KMS-11 (cell line): ENCODE measurements around the gene SHC2.
"Not testable (repeated sequence)": the region's sequence is repeated elsewhere in the genome, so short reads cannot be mapped to it uniquely, and the experiment has no call there.

Experiments
- H2AFZ ChIP-seq: fragments of 200-600 bp; sonication (generic); 2 replicates; pipeline ENCODE4 v1.6.1; 2016; ENCODE audit warnings: antibody characterized with exemption, mixed run types, low read depth
- H3K27ac ChIP-seq: fragments of 200-600 bp; sonication (generic); 2 replicates; pipeline ENCODE4 v1.6.1; 2016; ENCODE audit warnings: mild to moderate bottlenecking, mixed run types
- H3K27me3 ChIP-seq: fragments of 200-600 bp; sonication (generic); 2 replicates; pipeline ENCODE4 v1.6.1; 2017; ENCODE audit warnings: mild to moderate bottlenecking, low read depth, mixed run types, moderate library complexity; ENCODE audit not compliant: insufficient read depth
- H3K36me3 ChIP-seq: fragments of 200-600 bp; sonication (generic); 2 replicates; pipeline ENCODE4 v1.6.1; 2017; ENCODE audit warnings: mild to moderate bottlenecking, mixed run types; ENCODE audit not compliant: insufficient read depth
- H3K4me1 ChIP-seq: fragments of 200-600 bp; sonication (generic); 2 replicates; pipeline ENCODE4 v1.6.1; 2016; ENCODE audit warnings: mild to moderate bottlenecking, low read depth, mixed run types; ENCODE audit not compliant: poor library complexity, severe bottlenecking
- H3K4me2 ChIP-seq: fragments of 200-600 bp; sonication (generic); 2 replicates; pipeline ENCODE4 v1.7.0; 2016; ENCODE audit warnings: mild to moderate bottlenecking, mixed run types
- H3K4me3 ChIP-seq: fragments of 200-600 bp; sonication (generic); IDR thresholded peaks from 2 replicates; pipeline ENCODE4 v1.6.1; 2017; ENCODE audit warnings: low read depth, low read length, mixed read lengths; ENCODE audit not compliant: insufficient read depth
- H3K79me2 ChIP-seq: fragments of 200-600 bp; sonication (generic); 2 replicates; pipeline ENCODE4 v1.6.1; 2016; ENCODE audit warnings: low read depth, mixed run types; ENCODE audit not compliant: insufficient read depth
- H3K9ac ChIP-seq: fragments of 200-600 bp; sonication (generic); 2 replicates; pipeline ENCODE4 v1.6.1; 2016; ENCODE audit warnings: mild to moderate bottlenecking, mixed run types
- H4K20me1 ChIP-seq: fragments of 200-600 bp; sonication (generic); 2 replicates; pipeline ENCODE4 v1.6.1; 2016; ENCODE audit warnings: mild to moderate bottlenecking, mixed run types; ENCODE audit not compliant: insufficient read depth
- TF ChIP-seq, protein P1 (sequence below): fragments of 200-600 bp; sonication (generic); conservative IDR thresholded peaks from 2 replicates; pipeline ENCODE4 v1.6.1; 2017; ENCODE audit warnings: low read depth, mild to moderate bottlenecking, antibody characterized with exemption, low read length, moderate library complexity, mixed read lengths

The SHC2 gene

DNA sequence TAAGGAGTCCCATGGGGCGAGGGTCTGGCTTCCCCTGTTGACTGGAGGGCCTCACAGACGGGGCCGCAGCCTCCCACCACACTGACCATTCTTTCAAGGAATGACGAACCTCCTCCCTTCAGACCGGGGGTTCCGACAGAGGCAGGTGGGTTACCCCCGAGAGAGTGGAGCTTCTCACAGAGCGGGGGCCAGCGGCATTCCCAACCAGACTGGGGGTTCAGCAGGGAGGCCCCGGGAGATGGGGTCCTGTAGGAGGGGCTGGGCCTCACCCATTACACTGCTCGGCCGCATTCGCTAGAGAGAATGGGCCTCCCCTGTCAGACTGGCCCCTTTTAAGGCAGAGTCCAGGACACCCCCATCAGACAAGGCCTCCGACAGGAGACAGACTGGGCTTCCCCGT, 36.3 kb downstream of the SHC2 start:
- H2AFZ ChIP-seq, result no peak overlapping the region
- no peaks in the 10 kb centered on the region for H3K79me2 ChIP-seq
- H3K4me1 ChIP-seq, result no peaks in the 10 kb centered on the region
- TF ChIP-seq, protein P1, sequence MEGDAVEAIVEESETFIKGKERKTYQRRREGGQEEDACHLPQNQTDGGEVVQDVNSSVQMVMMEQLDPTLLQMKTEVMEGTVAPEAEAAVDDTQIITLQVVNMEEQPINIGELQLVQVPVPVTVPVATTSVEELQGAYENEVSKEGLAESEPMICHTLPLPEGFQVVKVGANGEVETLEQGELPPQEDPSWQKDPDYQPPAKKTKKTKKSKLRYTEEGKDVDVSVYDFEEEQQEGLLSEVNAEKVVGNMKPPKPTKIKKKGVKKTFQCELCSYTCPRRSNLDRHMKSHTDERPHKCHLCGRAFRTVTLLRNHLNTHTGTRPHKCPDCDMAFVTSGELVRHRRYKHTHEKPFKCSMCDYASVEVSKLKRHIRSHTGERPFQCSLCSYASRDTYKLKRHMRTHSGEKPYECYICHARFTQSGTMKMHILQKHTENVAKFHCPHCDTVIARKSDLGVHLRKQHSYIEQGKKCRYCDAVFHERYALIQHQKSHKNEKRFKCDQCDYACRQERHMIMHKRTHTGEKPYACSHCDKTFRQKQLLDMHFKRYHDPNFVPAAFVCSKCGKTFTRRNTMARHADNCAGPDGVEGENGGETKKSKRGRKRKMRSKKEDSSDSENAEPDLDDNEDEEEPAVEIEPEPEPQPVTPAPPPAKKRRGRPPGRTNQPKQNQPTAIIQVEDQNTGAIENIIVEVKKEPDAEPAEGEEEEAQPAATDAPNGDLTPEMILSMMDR, result no peak
- H3K4me2 ChIP-seq, result no peak overlapping the region
- H3K9ac ChIP-seq, result no peak overlapping the region
- H3K27me3 ChIP-seq, result peaks cover 49% of the 10 kb centered on the region
- H4K20me1 ChIP-seq, result no peaks in the 10 kb centered on the region
- H3K27ac ChIP-seq, result no peak overlapping the region
- no peak overlapping the region for H3K4me3 ChIP-seq
- no peaks in the 10 kb centered on the region for H3K36me3 ChIP-seq

DNA sequence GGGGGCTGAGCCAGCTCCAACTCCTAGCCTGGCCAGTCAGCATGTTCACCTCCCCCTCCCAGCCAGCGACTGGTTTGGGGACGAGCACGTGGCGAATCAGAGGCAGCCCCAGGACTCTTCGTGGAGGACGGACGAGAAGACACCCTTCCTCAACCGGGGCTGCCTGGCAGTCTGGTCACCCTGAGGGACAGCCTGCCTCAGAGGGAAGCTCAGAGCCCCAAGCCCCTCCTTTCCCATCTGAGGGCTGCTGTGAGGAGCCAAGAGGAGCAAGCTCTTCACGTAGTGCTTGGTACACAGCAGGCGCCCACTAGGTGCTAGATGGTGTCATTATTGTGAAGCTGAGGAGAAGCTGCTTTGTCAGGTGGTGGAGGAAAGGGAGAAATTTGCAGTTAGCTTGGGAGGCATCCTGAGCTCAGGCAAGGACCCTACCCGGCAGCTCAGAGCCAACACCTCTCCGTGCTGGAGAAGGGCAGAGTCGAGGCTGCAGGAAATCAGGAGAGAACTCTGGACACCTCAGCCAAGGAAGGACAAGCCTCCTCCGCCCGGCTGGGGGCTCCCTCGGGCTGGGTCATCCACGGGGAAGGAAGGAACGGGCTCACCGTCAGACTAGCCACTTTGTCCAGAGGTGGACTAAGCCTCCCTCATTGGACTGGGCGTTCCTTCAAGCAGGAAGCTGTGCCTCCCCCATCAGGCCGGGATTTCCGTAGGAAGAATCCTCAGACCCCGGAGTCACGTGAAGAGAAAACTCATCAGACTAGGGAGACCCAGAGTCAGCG, 37.0 kb downstream of the SHC2 start:
- H3K79me2 ChIP-seq, result no peaks in the 10 kb centered on the region
- H3K27ac ChIP-seq, result no peak overlapping the region
- H4K20me1 ChIP-seq, result no peaks in the 10 kb centered on the region
- TF ChIP-seq, protein P1, result no peak
- H3K4me2 ChIP-seq, result no peak overlapping the region
- H3K9ac ChIP-seq, result no peak overlapping the region
- no peak overlapping the region for H2AFZ ChIP-seq
- no peaks in the 10 kb centered on the region for H3K4me1 ChIP-seq
- no peaks in the 10 kb centered on the region for H3K36me3 ChIP-seq
- H3K27me3 ChIP-seq, result peaks cover 55% of the 10 kb centered on the region
- no peak overlapping the region for H3K4me3 ChIP-seq

DNA sequence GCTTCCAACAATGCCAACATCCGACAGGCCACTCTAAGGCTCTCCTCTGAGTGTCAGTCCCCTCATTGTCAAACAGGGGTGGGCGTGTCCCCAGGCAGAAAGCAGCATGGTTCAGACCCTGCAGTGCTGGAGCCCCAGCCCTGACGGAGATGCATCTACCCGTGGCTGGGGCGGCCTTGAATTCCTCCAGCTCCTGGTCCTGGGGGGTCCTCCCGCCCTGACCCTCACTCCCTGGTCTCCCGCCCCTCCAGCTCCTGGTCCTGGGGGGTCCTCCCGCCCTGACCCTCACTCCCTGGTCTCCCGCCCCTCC, 38.0 kb downstream of the SHC2 start:
- peaks cover 64% of the 10 kb centered on the region for H3K27me3 ChIP-seq
- H3K4me2 ChIP-seq, result not testable (repeated sequence)

DNA sequence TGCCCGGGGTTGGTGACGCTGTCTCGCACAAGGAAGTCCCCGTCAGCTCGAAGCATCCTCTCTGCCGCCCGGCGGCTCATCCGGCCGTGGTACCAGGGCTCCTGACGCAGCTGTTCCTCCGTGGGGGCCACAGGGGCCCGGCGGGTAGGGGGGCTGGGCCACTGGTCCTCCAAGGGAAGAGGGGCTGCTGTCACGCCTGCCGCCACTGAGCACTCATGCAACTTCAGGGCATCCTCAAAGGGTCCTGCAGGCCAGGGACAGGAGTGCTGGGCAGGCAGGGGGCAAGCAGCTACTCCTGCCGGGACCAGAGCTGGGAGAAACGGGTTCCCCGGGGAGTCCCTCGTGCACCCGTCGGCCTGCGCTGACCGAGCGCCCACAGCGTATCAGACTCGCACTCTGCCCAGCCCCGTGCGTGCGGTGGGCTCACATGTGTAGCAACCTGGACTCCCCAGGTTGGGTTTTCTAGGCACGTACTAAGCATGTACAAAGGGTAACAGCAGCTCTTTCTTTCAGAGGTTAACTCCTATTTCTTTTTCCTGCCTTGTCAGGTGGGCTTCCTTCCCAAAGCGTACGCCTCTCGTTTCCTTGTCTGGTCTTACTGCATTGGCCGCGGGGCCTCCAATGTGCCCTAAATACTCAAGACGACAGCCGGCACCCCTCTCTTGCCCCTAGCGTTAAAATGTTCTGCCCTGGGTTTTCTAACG, 38.5 kb downstream of the SHC2 start:
- Histone ChIP-seq H3K4me3 (no peak overlapping the region), H3K4me1 (no peaks in the 10 kb centered on the region), H4K20me1 (no peaks in the 10 kb centered on the region), H3K36me3 (no peaks in the 10 kb centered on the region), H3K9ac (no peak overlapping the region), H3K4me2 (no peak overlapping the region), H3K27ac (no peak overlapping the region), H3K79me2 (no peaks in the 10 kb centered on the region), H3K27me3 (peaks cover 69% of the 10 kb centered on the region), H2AFZ (no peak overlapping the region)
- TF ChIP-seq, protein P1, result no peak

More for the DNA sequence above, 38.0 kb downstream of the SHC2 start:
- H3K9ac ChIP-seq, H3K4me1 ChIP-seq, H2AFZ ChIP-seq, H3K79me2 ChIP-seq, H3K4me3 ChIP-seq, H3K27ac ChIP-seq, H4K20me1 ChIP-seq, H3K36me3 ChIP-seq: not testable (repeated sequence)
